ENCODE data around the gene TRMT61A. TPM values are rescaled to one million over a fixed set of nuclear protein-coding genes. Genes with fewer than 3 reads are reported as not detected.

Gene TRMT61A
- total and polyA plus RNA-seq, 2 donors (not counting 3 experiments of a cell fraction or from before 2014, with no cell fraction given): 6.8 to 10.6 TPM

- dilution Hi-C loops (cut with MboI; ENCODE audit: extremely low pct_ligation_motif_present, low sequenced_read_pairs) (no loop called here), intact Hi-C loops (cut with micrococcal nuclease) (no loop called here)
- DNase-seq (ENCODE audit: low read depth, low spot score): no peak
- Histone ChIP-seq H3K4me1 (ENCODE audit: control insufficient read depth, extremely low read depth, insufficient read depth, low read length) (peaks cover 14% of the 10 kb centered on the region), H4K20me1 (replicated peaks; ENCODE audit: control insufficient read depth, extremely low read depth, insufficient read depth, low read length) (no peaks in the 10 kb centered on the region), H3K27me3 (ENCODE audit: control insufficient read depth in 2 of 2, insufficient read depth in 2 of 2, low read length in 2 of 2) (peaks cover 19 to 34% of the 10 kb centered on the region in 2 experiments), H3K4me3 (replicated peaks in 1 of 3; ENCODE audit: insufficient read depth in 1 of 3, low read depth in 1 of 3, low read length in 3 of 3) (no peak overlapping the region), H3K36me3 (ENCODE audit: control insufficient read depth in 2 of 2, extremely low read depth in 1 of 2, insufficient read depth in 2 of 2, low read length in 2 of 2) (no peaks in the 10 kb centered on the region), H3K27ac (ENCODE audit: insufficient read depth, low read depth, low read length) (no peak overlapping the region), H3K9me1 (replicated peaks; ENCODE audit: control insufficient read depth, extremely low read depth, insufficient read depth, low read length) (no peaks in the 10 kb centered on the region), H3K79me2 (ENCODE audit: control insufficient read depth, insufficient read depth, low read length) (no peaks in the 10 kb centered on the region), H3K9ac (replicated peaks; ENCODE audit: extremely low read depth, insufficient read depth, low read length) (no peak overlapping the region), H3K4me2 (ENCODE audit: insufficient read depth, low read length) (no peak overlapping the region), H2AFZ (ENCODE audit: low read depth, low read length) (no peak overlapping the region), H3K9me3 (replicated peaks; ENCODE audit: control insufficient read depth, insufficient read depth, low read length) (no peaks in the 10 kb centered on the region)
- POLR2A ChIA-PET: no interaction called here
- TF ChIP-seq POLR2A (IDR thresholded peaks at IDR 0.05; ENCODE audit: low read depth, low read length): no peak
- no peak for TF ChIP-seq JUN (IDR thresholded peaks at IDR 0.05; ENCODE audit: borderline replicate concordance, insufficient read depth, insufficient read length, low read depth)
- TF ChIP-seq GATA2 (IDR thresholded peaks at IDR 0.05; ENCODE audit: insufficient read depth, insufficient read length, low read depth, low read length): no peak
- no peak for TF ChIP-seq MYC (IDR thresholded peaks at IDR 0.05; ENCODE audit: low read depth, low read length)
- TF ChIP-seq POLR2AphosphoS5 (IDR thresholded peaks at IDR 0.05; ENCODE audit: insufficient read depth, low read depth, low read length): no peak
- TF ChIP-seq MAX (IDR thresholded peaks at IDR 0.05; ENCODE audit: insufficient read depth, insufficient read length): no peak
- no peak for TF ChIP-seq CTCF (IDR thresholded peaks at IDR 0.05; ENCODE audit: extremely low read depth in 1 of 2, insufficient read depth in 1 of 2, low read depth in 1 of 2, low read length in 2 of 2)
- no peak for TF ChIP-seq EZH2 (IDR thresholded peaks at IDR 0.05; ENCODE audit: borderline replicate concordance, low read depth, low read length, severe bottlenecking)
- no peak for TF ChIP-seq FOS (IDR thresholded peaks at IDR 0.05; ENCODE audit: borderline replicate concordance, insufficient read depth, low read length)
- CTCF ChIA-PET: interaction anchor here (1.2 to 8.0 kb wide), 2 partner anchors 21 to 27 kb away, joined by 4 to 209 read pairs; no protein-coding TSS in a partner anchor
- BruUV-seq (replicated peaks): no TSS peak
- no peak for FAIRE-seq
Measured at GRCh38 chr14:103520269-103520656, 8.7 kb upstream of the TRMT61A start.
